NB4 (cell line): ENCODE results near the gene IRAK1.

ENCODE experiments used
- DNase-seq: peaks from one replicate; pipeline ENCODE4 v3.0.0; 2010; ENCODE audit warnings: low read depth
- H3K4me3 ChIP-seq: one replicate; pipeline ENCODE4 v1.5.1; 2011; ENCODE audit warnings: mild to moderate bottlenecking, low read depth, low read length, moderate library complexity
- MYC ChIP-seq: IDR thresholded peaks from 2 replicates; pipeline ENCODE4 v1.6.1; 2011; ENCODE audit warnings: low read depth, low read length
- POLR2A ChIP-seq: IDR thresholded peaks from 2 replicates; pipeline ENCODE4 v1.6.1; 2011; ENCODE audit warnings: mild to moderate bottlenecking; ENCODE audit not compliant: insufficient read length; ENCODE audit errors: extremely low read depth
- TF ChIP-seq, protein P1 (sequence below): IDR thresholded peaks from 2 replicates; pipeline ENCODE4 v1.6.1; 2011; ENCODE audit warnings: low read depth, low read length
- TF ChIP-seq, protein P2 (sequence below): IDR thresholded peaks from one replicate; pipeline ENCODE4 v1.5.1; 2012; ENCODE audit warnings: low read depth, low read length

Gene IRAK1

DNA sequence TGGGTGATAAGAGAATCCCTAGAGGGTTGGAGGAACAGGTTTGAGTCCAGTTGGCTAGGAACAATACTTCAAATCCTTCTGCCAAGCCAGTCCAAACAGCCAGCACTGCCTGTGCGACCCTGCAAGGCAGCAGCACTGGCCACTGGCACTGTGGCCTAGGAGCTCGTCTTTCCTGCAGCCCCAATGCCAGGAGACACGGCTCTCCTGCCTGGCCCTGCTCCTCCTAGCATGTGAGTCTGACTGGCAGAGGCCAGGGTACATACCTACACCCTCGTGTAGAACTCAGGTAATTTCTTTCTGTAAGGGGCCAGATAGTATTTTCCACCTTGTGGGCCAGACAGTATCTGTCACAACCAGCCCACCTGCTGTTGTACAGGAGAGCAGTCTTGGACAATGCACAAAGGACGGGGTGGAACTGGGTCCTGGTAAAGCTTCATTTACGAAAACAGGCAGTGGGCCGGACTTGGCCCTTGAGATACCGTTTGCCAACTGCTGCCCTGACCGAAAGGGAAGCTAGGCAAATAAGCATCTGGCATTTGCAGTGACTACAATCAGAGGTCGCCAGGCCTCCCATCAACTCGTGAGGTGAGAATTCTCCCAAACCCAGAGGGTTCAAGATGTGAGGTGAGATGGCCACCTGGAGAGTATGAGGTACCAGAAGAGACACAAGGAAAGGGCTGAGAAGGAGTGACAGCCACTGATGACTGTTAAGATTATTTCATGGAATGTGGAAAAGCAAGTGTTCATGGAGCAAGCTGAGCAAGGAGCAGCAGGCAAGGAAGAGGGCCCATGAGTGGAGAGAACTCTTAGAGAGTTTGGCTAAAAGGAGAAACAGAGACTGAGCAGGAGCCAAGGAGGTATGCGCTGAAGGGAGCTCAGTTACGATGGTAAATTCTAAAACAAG is 29.8 kb upstream of the IRAK1 start:
- H3K4me3 ChIP-seq: no peak overlapping the region
- TF ChIP-seq, protein P1, sequence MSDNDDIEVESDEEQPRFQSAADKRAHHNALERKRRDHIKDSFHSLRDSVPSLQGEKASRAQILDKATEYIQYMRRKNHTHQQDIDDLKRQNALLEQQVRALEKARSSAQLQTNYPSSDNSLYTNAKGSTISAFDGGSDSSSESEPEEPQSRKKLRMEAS: no peak
- TF ChIP-seq, protein P2, sequence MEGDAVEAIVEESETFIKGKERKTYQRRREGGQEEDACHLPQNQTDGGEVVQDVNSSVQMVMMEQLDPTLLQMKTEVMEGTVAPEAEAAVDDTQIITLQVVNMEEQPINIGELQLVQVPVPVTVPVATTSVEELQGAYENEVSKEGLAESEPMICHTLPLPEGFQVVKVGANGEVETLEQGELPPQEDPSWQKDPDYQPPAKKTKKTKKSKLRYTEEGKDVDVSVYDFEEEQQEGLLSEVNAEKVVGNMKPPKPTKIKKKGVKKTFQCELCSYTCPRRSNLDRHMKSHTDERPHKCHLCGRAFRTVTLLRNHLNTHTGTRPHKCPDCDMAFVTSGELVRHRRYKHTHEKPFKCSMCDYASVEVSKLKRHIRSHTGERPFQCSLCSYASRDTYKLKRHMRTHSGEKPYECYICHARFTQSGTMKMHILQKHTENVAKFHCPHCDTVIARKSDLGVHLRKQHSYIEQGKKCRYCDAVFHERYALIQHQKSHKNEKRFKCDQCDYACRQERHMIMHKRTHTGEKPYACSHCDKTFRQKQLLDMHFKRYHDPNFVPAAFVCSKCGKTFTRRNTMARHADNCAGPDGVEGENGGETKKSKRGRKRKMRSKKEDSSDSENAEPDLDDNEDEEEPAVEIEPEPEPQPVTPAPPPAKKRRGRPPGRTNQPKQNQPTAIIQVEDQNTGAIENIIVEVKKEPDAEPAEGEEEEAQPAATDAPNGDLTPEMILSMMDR: no peak
- no peak for TF ChIP-seq POLR2A
- TF ChIP-seq MYC: no peak
- no peak for DNase-seq

DNA sequence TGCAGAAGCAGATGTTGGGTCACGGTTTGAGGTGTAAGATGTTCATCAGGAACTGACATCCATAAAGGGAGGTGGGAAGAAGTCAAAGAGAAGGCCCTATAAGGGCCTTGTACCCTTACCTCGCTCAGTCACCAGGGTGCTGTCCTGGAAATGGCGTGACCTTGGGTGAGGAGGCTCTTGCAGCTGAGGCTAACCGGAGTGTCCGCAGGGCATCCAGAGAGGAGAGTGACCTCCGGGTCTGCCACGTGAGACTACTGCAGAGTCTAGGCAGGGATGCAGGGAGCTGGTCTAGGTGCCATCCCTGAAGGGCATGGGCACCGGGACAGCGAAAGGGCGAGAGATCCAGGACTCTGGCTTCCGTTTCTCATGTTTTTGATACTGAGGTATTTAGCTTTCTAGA is 28.7 kb upstream of the IRAK1 start:
- no peak for DNase-seq
- TF ChIP-seq POLR2A: no peak
- TF ChIP-seq, protein P1: no peak
- TF ChIP-seq MYC: no peak
- TF ChIP-seq, protein P2: no peak
- H3K4me3 ChIP-seq: no peak overlapping the region

DNA sequence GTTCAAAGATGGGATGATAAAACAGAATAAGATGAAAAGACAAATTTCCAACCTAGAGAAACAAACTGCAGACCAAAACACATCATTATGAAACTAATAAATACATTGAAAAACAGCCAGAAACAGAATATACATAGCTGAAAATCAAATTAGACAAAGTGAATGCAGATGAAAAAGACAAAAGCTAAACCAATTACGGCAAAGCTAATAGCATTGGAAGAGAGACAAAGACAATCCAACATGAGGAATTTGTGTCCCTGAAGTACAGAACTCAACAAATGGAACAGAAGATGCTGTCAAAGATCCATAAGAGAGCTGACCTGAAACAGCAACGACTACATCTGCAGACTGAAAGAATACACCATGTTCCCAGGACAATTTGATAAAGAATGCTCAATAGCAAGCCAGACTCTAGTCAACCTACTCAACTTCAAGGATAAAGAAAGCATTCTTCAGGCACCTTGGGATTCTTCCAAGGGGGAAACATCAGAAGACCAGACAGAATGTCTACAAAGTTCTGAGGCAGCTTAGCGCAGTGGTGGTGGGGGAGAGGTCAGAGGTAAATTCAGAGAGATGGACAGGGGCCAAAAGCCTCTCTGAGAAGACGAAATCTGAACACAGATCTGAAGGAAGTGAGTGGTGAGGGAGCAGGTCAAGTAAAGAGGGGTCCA is 27.4 kb upstream of the IRAK1 start:
- H3K4me3 ChIP-seq: no peak overlapping the region
- TF ChIP-seq, protein P1: no peak
- no peak for TF ChIP-seq POLR2A
- TF ChIP-seq MYC: no peak
- TF ChIP-seq, protein P2: no peak
- DNase-seq: no peak

DNA sequence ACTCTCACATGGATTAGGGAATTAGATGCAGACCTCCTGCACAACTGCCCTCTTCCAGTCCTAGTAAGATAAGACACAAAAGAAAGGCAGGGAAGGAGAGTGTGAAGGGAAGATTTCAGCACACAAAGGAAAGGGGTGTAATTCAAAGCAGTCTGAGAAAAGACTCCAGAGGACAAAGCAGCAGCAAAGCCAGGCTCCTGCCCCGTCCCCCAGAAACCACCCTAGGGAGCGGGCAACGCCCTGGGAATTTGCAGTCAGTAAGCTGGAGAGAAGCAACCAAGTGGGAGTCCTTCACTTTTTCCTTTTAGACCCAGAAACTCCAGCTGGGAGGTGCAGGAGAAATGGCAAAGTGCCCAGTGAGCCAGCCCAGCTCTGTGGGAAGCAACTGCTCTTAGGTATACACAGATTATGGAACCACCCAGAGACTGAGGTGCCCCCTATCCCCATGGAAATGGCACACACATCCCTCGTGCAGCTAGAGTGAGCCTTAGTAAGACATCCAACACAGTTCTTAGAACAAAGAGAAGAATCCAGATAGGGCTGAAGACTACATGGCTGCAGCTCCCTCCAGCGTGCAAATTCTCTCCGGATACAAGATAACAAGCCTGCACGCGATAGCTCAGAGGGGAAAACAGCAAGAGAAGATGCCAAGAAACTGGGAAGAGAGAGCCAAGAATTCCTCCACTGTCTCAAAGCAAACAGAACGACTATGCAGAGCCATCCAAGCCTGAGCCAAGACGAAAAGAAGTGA is 26.5 kb upstream of the IRAK1 start:
- no peak overlapping the region for H3K4me3 ChIP-seq
- TF ChIP-seq, protein P2: no peak
- TF ChIP-seq POLR2A: no peak
- DNase-seq: no peak

DNA sequence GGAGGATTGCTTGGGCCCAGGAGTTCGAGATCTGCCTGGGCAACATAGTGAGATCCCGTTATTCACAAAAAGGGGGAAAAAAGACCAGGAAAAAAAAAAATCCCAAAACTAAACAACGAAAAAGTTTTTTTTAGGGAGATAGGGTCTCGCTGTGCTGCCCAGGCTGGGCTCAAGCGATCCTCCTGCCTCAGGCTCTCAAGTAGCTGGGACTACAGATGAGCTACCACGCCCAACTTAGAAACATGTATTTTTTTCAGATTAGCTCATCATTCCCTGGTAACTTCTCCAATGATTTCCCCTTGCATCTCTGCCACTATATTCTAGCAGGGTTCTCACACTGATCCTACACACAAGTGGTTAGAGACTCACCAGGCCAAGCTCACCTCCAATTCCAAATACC is 24.4 kb upstream of the IRAK1 start:
- no peak overlapping the region for H3K4me3 ChIP-seq
- no peak for DNase-seq
- TF ChIP-seq, protein P1: no peak
- no peak for TF ChIP-seq MYC
- TF ChIP-seq, protein P2: no peak
